ENCODE results near the gene TTLL11.

GRCh38 chr9:121811751-121812150, 281.4 kb downstream of the TTLL11 start:
- no peak for TF ChIP-seq EZH2phosphoT487 (IDR thresholded peaks at IDR 0.05; ENCODE audit: insufficient read depth, low read depth)
- no peak for TF ChIP-seq EZH2 (IDR thresholded peaks at IDR 0.05; ENCODE audit: insufficient read depth, poor library complexity, severe bottlenecking)
